ENCODE results near the gene MB. TPM values are rescaled to one million over a fixed set of nuclear protein-coding genes. Genes with fewer than 3 reads are reported as not detected.

The MB gene
- total RNA-seq, 2 donors from 2014 or later = 1.4 to 2.6 TPM

GRCh38 chr22:35606916-35607315 lies 10.2 kb downstream of the MB start:
- peaks cover 9% of the 10 kb centered on the region for H3K4me1 Mint-ChIP-seq
- H3K27me3 Mint-ChIP-seq (ENCODE audit: insufficient read depth) = peaks cover 1% of the 10 kb centered on the region
- no peaks in the 10 kb centered on the region for H3K36me3 Mint-ChIP-seq (ENCODE audit: low read depth)

DNA sequence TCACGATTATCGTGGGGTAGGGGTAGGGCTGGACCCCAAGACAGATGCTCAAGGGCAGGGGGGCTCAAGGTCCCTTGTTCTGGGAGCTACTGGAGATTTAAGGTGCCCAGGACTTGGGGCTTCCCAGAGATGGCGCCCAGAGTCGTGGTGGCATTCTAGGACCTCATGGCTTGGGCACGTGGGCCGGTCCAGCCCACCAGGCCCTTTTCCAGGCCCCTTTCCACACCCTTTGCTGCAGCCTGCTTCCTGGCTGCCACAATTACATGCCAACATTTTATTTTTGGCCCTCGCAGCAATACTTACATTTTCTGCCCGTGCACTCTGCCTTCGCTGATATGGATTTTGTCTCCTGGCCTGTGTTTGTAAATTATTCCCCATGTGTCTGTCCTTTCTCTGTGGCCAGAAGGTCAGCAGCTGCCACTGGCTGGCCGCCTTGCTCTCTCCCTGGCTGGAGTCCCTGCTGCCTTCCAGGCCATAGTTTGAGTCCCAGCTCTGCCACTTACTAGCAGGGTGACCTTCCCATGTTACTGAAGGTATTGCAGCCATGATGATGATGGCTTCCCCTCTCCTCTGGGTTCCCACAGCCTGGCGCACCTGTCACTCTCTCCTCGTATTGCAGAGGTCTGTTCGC lies 11.2 kb downstream of the MB start:
- no peaks in the 10 kb centered on the region for H3K27me3 ChIP-seq (ENCODE audit: control insufficient read depth, insufficient read depth, low read length, poor library complexity, severe bottlenecking)
- H3K4me1 ChIP-seq (ENCODE audit: control insufficient read depth, insufficient read depth, low read length) = peaks cover 3% of the 10 kb centered on the region
- H3K27me3 Mint-ChIP-seq (ENCODE audit: insufficient read depth) = peaks cover 1% of the 10 kb centered on the region
- no peak overlapping the region for H3K27ac Mint-ChIP-seq
- H3K4me3 ChIP-seq (ENCODE audit: low read length) = no peak overlapping the region
- H3K4me1 Mint-ChIP-seq = peaks cover 9% of the 10 kb centered on the region
- WGBS, 2 experiments (ENCODE audit: insufficient coverage in 1 of 2, insufficient read length in 1 of 2) = 94 to 95% methylated on average over 13 of the region's 13 CpGs
- DNase-seq = no peak
- no peaks in the 10 kb centered on the region for H3K9me3 Mint-ChIP-seq
- H3K36me3 Mint-ChIP-seq (ENCODE audit: low read depth) = no peaks in the 10 kb centered on the region
- H3K9ac ChIP-seq (ENCODE audit: extremely low read depth, low read length, poor library complexity, severe bottlenecking) = no peak overlapping the region
- H3K27ac ChIP-seq (ENCODE audit: low read depth, low read length) = no peak overlapping the region
- TF ChIP-seq, protein P1, sequence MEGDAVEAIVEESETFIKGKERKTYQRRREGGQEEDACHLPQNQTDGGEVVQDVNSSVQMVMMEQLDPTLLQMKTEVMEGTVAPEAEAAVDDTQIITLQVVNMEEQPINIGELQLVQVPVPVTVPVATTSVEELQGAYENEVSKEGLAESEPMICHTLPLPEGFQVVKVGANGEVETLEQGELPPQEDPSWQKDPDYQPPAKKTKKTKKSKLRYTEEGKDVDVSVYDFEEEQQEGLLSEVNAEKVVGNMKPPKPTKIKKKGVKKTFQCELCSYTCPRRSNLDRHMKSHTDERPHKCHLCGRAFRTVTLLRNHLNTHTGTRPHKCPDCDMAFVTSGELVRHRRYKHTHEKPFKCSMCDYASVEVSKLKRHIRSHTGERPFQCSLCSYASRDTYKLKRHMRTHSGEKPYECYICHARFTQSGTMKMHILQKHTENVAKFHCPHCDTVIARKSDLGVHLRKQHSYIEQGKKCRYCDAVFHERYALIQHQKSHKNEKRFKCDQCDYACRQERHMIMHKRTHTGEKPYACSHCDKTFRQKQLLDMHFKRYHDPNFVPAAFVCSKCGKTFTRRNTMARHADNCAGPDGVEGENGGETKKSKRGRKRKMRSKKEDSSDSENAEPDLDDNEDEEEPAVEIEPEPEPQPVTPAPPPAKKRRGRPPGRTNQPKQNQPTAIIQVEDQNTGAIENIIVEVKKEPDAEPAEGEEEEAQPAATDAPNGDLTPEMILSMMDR (conservative IDR thresholded peaks at IDR 0.05) = no peak
- H3K9me3 ChIP-seq (ENCODE audit: control insufficient read depth, low read length) = no peaks in the 10 kb centered on the region
- H3K4me3 Mint-ChIP-seq = no peak overlapping the region
- no peaks in the 10 kb centered on the region for H3K36me3 ChIP-seq (ENCODE audit: control insufficient read depth, insufficient read depth, low read length)

More at GRCh38 chr22:35606916-35607315, 10.2 kb downstream of the MB start:
- TF ChIP-seq, protein P1 (conservative IDR thresholded peaks at IDR 0.05) = no peak
- no peak overlapping the region for H3K9ac ChIP-seq (ENCODE audit: extremely low read depth, low read length, poor library complexity, severe bottlenecking)
- no peaks in the 10 kb centered on the region for H3K9me3 ChIP-seq (ENCODE audit: control insufficient read depth, low read length)
- WGBS, 2 experiments (ENCODE audit: insufficient coverage in 1 of 2, insufficient read length in 1 of 2) = 91 to 100% methylated on average over 2 to 8 of the region's 8 CpGs
- Mint-ChIP-seq H3K9me3 (no peaks in the 10 kb centered on the region), H3K4me3 (no peak overlapping the region), H3K27ac (no peak overlapping the region)
- no peaks in the 10 kb centered on the region for H3K36me3 ChIP-seq (ENCODE audit: control insufficient read depth, insufficient read depth, low read length)
- no peak overlapping the region for H3K4me3 ChIP-seq (ENCODE audit: low read length)
- H3K27ac ChIP-seq (ENCODE audit: low read depth, low read length) = no peak overlapping the region
- peaks cover 3% of the 10 kb centered on the region for H3K4me1 ChIP-seq (ENCODE audit: control insufficient read depth, insufficient read depth, low read length)
- DNase-seq = no peak
- no peaks in the 10 kb centered on the region for H3K27me3 ChIP-seq (ENCODE audit: control insufficient read depth, insufficient read depth, low read length, poor library complexity, severe bottlenecking)

- Mint-ChIP-seq H3K9me3 (no peaks in the 10 kb centered on the region), H3K4me3 (no peak overlapping the region), H3K27ac (no peak overlapping the region), H3K4me1 (peaks cover 9% of the 10 kb centered on the region), H3K27me3 (ENCODE audit: insufficient read depth) (peaks cover 1% of the 10 kb centered on the region), H3K36me3 (ENCODE audit: low read depth) (no peaks in the 10 kb centered on the region)
- 96 to 100% methylated on average over 2 of the region's 2 CpGs for WGBS, 2 experiments (ENCODE audit: insufficient coverage in 1 of 2, insufficient read length in 1 of 2)
- Histone ChIP-seq H3K36me3 (ENCODE audit: control insufficient read depth, insufficient read depth, low read length) (no peaks in the 10 kb centered on the region), H3K27ac (ENCODE audit: low read depth, low read length) (no peak overlapping the region), H3K4me1 (ENCODE audit: control insufficient read depth, insufficient read depth, low read length) (peaks cover 3% of the 10 kb centered on the region), H3K9me3 (ENCODE audit: control insufficient read depth, low read length) (no peaks in the 10 kb centered on the region), H3K9ac (ENCODE audit: extremely low read depth, low read length, poor library complexity, severe bottlenecking) (no peak overlapping the region), H3K4me3 (ENCODE audit: low read length) (no peak overlapping the region), H3K27me3 (ENCODE audit: control insufficient read depth, insufficient read depth, low read length, poor library complexity, severe bottlenecking) (no peaks in the 10 kb centered on the region)
- DNase-seq = no peak
- TF ChIP-seq, protein P1 (conservative IDR thresholded peaks at IDR 0.05) = no peak
Measured at GRCh38 chr22:35605369-35605680, 11.8 kb downstream of the MB start.

All from endodermal cell (in vitro differentiated cells).